Measurements from ENCODE around the gene SNED1.
A peak's percentile ranks its signal among the peaks of the same experiment; 100 is the strongest.

The SNED1 gene

DNA sequence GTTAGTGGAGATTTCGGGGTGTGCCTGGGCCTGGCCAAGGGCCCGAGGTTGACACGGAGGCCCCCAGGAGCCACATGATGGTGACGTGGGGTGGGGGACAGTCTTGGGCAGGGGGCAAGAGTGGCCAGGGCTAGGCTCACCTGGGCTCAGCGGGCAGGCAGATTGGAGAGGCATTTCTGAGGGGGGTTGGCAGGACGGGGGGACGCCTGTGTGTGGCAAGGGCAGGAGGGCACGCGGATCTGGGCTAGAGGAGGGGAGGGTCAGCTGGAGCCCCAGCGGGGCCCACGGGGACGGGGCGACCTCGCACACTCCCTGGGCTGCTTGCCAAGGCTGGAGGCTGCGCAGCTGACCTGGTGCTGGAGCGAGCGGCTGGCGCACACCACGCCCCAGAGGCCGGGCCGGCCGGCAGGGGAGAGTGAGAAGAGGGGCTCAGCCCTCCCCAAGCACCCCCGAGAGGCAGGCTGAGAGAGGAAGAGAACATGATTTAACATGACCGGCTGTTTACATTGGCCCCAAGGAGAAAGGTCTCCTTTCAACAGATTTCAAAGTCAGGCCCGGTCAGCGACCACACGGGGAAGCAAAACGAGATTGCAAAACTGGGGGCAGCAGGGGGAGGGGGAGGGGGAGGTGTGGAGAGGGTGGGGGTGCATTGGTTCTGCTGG, 38.0 kb upstream of the SNED1 start:
- DNase-seq (ENCODE audit: low spot score), result no peak

- no peak for DNase-seq (ENCODE audit: low spot score)
These were observed 37.2 kb upstream of the SNED1 start for GRCh38 chr2:240960971-240961876.

GRCh38 chr2:240961910-240962299, 36.5 kb upstream of the SNED1 start:
- no peak for DNase-seq (ENCODE audit: low spot score)

- DNase-seq (ENCODE audit: low spot score), result peak; percentile 22
These were observed 35.9 kb upstream of the SNED1 start for GRCh38 chr2:240962300-240963064.

GRCh38 chr2:240963065-240963867, 35.2 kb upstream of the SNED1 start:
- no peak for DNase-seq (ENCODE audit: low spot score)

GRCh38 chr2:240963868-240964703, 34.3 kb upstream of the SNED1 start:
- DNase-seq (ENCODE audit: low spot score), result no peak

DNA sequence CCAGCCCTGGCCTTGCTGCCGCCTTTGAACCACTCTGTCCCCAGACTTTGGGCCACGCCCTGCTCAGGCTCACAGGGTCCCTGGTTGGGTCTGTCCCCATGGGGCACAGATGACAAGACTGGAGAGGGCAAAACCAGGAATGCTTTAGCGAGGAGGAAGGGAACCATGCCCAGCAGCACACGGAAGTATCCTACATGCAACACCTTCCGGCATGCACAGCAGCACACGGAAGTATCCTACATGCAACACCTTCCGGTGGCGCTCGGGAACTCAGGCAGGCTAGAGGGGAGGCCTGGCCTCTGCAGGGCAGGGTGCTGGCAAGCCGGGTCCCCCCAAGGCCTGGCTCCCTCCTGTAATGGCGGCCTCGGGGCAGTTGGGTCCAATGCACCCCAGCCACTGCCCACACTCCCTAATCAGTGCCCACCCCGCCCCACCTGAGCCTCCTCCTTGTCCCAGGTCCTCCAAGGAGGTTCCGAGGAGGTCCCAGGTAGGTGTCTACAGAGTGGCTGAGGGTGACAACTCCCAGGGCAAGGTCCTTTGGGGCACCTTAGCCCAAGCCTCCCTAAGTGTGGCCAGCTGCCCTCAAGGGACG, 33.6 kb upstream of the SNED1 start:
- DNase-seq (ENCODE audit: low spot score), result no peak

DNA sequence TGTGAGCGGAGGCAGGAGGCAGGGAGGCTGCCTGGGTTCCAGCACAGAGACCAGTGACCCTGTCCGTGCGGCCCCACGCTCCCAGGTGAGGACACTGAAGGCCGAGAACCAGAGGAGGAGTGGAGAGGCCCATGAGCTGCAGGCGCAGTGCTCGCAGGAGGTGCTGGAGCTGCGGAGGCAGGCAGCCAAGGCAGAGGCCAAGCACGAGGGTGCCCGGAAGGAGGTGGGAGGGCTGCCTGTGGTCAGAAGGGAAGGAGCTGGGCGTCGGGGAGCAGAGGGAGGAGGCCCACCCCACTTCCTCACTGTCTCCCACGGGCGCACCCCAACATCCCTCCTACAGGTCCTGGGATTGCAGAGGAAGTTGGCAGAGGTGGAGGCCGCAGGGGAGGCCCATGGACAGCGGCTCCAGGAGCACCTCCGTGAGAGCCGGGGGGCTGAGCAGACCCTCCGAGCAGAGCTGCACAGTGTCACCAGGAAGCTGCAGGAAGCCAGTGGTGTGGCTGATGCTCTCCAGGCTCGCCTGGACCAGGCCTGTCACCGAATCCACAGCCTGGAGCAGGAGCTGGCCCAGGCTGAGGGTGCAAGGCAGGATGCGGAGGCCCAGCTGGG, 33.0 kb upstream of the SNED1 start:
- no peak for DNase-seq (ENCODE audit: low spot score)

DNA sequence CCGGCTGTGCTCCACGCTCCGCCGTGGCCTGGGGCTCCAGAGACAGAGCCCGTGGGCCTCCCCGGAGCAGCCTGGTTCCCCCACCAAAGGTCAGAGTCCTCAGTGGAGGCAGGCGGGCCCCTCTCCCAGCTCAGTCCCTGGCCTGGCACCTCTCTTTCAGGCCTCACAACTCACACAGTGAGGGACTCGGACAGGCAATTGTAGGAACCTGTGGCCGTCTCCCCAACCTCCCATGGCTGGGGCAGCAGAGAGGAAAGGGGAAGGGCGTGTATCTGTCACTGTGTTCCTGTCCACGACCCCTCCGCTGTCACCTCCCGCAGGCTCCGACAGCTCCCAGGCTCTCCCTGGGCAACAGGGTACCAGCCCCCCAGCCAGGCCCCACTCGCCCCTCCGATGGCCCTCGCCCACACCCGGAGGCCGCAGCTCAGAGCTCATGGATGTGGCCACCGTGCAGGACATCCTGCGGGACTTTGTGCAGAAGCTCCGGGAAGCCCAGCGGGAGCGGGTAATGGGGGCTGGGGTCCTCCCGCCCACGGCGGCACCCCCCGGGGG, 32.4 kb upstream of the SNED1 start:
- no peak for DNase-seq (ENCODE audit: low spot score)

DNA sequence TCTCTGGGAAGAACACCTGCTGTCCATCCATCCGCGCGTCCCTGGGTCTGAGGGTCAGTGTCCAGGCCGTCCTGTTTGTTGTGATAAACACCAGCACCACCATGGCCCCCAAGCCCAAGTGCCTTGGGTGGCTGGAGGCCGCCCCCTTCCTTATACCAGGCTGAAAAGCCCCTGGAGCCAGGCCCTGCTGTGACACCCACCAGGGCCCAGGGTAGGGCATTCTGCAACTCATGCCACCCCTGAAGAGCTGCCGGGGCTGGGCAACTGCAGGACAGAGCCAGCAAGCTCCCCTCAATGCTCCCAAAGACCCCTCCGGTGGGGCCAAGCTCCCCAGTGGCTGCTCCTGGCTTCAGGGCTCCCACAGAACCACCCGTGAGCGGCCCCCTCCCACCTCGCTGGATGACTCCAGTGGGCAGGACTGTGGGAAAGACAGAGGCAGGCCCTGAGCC, 31.9 kb upstream of the SNED1 start:
- DNase-seq (ENCODE audit: low spot score), result no peak

- no peak for DNase-seq (ENCODE audit: low spot score)
These were observed 31.3 kb upstream of the SNED1 start for GRCh38 chr2:240966906-240967680.

DNA sequence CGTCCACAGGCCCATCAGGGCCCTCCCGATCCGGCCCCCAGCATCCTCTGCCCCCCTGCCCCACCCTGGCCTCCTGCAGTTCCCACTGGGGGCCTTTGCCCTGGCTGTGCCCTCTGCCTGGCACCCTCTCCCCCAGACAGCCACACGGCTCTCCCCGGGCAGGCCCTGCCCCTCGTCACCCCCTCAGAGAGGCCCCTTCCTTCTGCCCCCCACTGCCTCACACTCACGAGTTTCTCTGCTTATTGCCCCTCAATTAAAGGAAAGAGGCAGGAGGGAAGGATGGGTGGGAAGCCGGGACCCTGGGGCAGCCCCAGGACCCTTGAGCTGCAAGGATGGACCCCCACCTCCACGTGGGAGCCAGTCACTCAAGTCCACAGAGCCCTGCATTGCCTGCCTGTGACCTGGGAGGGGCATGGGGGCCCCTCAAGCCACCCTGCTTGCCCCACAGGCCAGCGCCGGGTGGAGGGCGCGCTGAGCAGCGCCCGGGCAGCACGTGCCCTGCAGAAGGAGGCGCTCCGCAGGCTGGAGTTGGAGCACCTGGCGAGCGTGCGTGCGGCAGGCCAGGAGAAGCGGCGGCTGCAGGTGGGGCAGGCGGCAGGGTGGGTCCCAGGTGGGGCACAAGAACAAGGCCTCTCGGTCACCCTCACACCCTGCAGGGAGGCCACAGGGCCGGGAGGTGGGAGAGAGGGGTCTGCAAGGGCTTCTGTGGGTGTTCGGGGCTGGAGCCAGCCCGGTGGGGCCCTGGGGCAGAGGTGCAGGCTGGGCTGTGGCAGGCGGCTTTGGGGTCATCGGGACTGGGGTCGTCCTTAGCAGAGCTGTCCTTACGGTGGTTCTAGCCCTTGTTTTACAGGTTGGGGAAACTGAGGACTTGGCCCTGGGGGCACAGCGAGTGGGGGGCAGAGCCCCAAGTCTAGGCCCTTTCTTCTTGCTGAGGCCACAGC, 30.5 kb upstream of the SNED1 start:
- DNase-seq (ENCODE audit: low spot score), result no peak

- no peak for DNase-seq (ENCODE audit: low spot score)
These were observed 29.4 kb upstream of the SNED1 start for GRCh38 chr2:240968731-240969624.

- DNase-seq (ENCODE audit: low spot score), result no peak
These were observed 28.3 kb upstream of the SNED1 start for GRCh38 chr2:240970104-240970503.

GRCh38 chr2:240970816-240971215, 27.6 kb upstream of the SNED1 start:
- no peak for DNase-seq (ENCODE audit: low spot score)

- no peak for DNase-seq (ENCODE audit: low spot score)
These were observed 26.2 kb upstream of the SNED1 start for GRCh38 chr2:240972201-240972600.

All from D341Med (cell line).